Psoas muscle (tissue), 8 donors: ENCODE data around the gene SYS1. TPM values are rescaled to one million over a fixed set of nuclear protein-coding genes. Genes with fewer than 3 reads are reported as not detected.

ENCODE experiments used
- ATAC-seq, 4 donors: fragments of 200-7000 bp; cut with Tn5 transposase; one replicate each; pipeline ENCODE4 v1.9.1; 2020; ENCODE audit warnings: moderate library complexity in 3 of 4, mild to moderate bottlenecking in 2 of 4
- DNase-seq, 2 donors: peaks; one replicate each; pipeline ENCODE4 v3.0.0-alpha.2; 2020
- H3K27ac ChIP-seq: fragments of 200-600 bp; one replicate; pipeline ENCODE4 v1.8.0; 2022
- H3K27me3 ChIP-seq, 3 donors: fragments of 200-600 bp in 1 of 3; one replicate each; pipeline versions ENCODE4 v1.6.1 to v1.8.0; 2013 to 2022; ENCODE audit warnings: low read length in 2 of 3, mild to moderate bottlenecking in 2 of 3, moderate library complexity in 1 of 3; ENCODE audit not compliant: insufficient read depth in 3 of 3
- H3K36me3 ChIP-seq, 2 donors: fragments of 200-600 bp in 1 of 2; one replicate each; pipeline versions ENCODE4 v1.6.1 to v1.8.0; 2013 to 2022; ENCODE audit warnings: low read depth in 1 of 2, mild to moderate bottlenecking in 1 of 2, moderate library complexity in 1 of 2; ENCODE audit not compliant: insufficient read depth in 1 of 2
- H3K4me1 ChIP-seq: fragments of 200-600 bp; one replicate; pipeline ENCODE4 v1.8.0; 2022
- H3K4me3 ChIP-seq: fragments of 200-600 bp; one replicate; pipeline ENCODE4 v1.8.0; 2022; ENCODE audit warnings: mild to moderate bottlenecking
- H3K9me3 ChIP-seq: fragments of 200-600 bp; one replicate; pipeline ENCODE4 v1.8.0; 2022
- CTCF ChIP-seq: fragments of 200-600 bp; IDR thresholded peaks from one replicate; pipeline ENCODE4 v1.8.0; 2022; ENCODE audit warnings: antibody characterized with exemption
- WGBS, 3 donors: extraction: QIAGEN DNeasy Blood & Tissue Kit; methylation state at CpG; one replicate each; pipeline versions ENCODE4 v1.1.6 to v1.1.7; 2013; 5-methylcytosine and 5-hydroxymethylcytosine counted together
- intact Hi-C, 2 donors: fragments of 100-400 bp; cut with DNase I; formaldehyde crosslinking; loops; one replicate each; pipeline versions ENCODE4 v1.11.0 to v1.14.2; 2022
- polyA plus RNA-seq, 3 donors: library from polyadenylated mRNA; stranded (reverse); fragments of 200-250 nt; gene quantifications; one replicate each; pipeline ENCODE4 v1.2.3, GENCODE V29; 2013
- total RNA-seq, 4 donors: library from RNA; stranded (reverse); fragmentation: NEBNext Ultra II Directional in 2 of 4; extraction: Animal tissue kit (Norgen Biotek cat#: 25700) in 2 of 4; gene quantifications; one replicate each; pipeline versions ENCODE4 v1.2.1 to v1.2.4, GENCODE V29; 2021 to 2023
- donor health status: healthy with polysubstance abuse.
- donor health status: DM: no; HTN: no; CAD: no; lungs with moderate emphysema.
- donor health status: Bipolar disorder and iron deficiency.
- donor health status: healthy.
- donor health status: DM: yes; HTN: yes; CAD: no.
- donor health status: DM: no; HTN: no; CAD: no.
- donor health status: DM: no; HTN: no; CAD: no.
- donor health status: DM: yes; HTN: yes; CAD: no.

Gene SYS1
- total and polyA plus RNA-seq, 7 donors = 17.1 to 73.3 (median 29.6) TPM

- H3K9me3 ChIP-seq = peaks cover 5% of the 10 kb centered on the region
- H3K4me3 ChIP-seq = no peak overlapping the region
- H3K4me1 ChIP-seq = no peaks in the 10 kb centered on the region
- H3K27ac ChIP-seq = no peak overlapping the region
- 93 to 96% (median 95%) methylated on average over 6 of the region's 6 CpGs for WGBS, 3 donors
- H3K36me3 ChIP-seq = no peaks in the 10 kb centered on the region
- no peak for TF ChIP-seq CTCF
- H3K27me3 ChIP-seq = no peaks in the 10 kb centered on the region
- DNase-seq (no peak), ATAC-seq (no peak)
- intact Hi-C loops = no loop called here
Observed at GRCh38 chr20:45400346-45401031, 37.5 kb downstream of the SYS1 start.

- no peak for DNase-seq
- Histone ChIP-seq H3K36me3 (no peaks in the 10 kb centered on the region), H3K9me3 (peaks cover 5% of the 10 kb centered on the region), H3K27ac (no peak overlapping the region), H3K4me3 (no peak overlapping the region), H3K27me3 (no peaks in the 10 kb centered on the region), H3K4me1 (peaks cover 9% of the 10 kb centered on the region)
- ATAC-seq = no peak
- intact Hi-C loops = no loop called here
- 93 to 100% (median 96%) methylated on average over 1 of the region's 1 CpG for WGBS, 3 donors
- TF ChIP-seq CTCF = no peak
Observed at GRCh38 chr20:45402946-45403345, 40.0 kb downstream of the SYS1 start.

- TF ChIP-seq CTCF = no peak
- H3K4me3 ChIP-seq = no peak overlapping the region
- ATAC-seq (no peak), DNase-seq (no peak)
- peaks cover 19% of the 10 kb centered on the region for H3K4me1 ChIP-seq
- peaks cover 5% of the 10 kb centered on the region for H3K9me3 ChIP-seq
- WGBS, 3 donors = 64 to 78% (median 78%) methylated on average over 1 of the region's 1 CpG
- H3K36me3 ChIP-seq = peaks cover 0 to 13% of the 10 kb centered on the region in 2 donors
- H3K27ac ChIP-seq = no peak overlapping the region
- H3K27me3 ChIP-seq = no peaks in the 10 kb centered on the region
- intact Hi-C loops = no loop called here
Observed at GRCh38 chr20:45404438-45404837, 41.5 kb downstream of the SYS1 start.

- Histone ChIP-seq H3K27ac (peak overlapping the region; percentile 99), H3K4me1 (peaks cover 27% of the 10 kb centered on the region), H3K27me3 (no peaks in the 10 kb centered on the region), H3K9me3 (peaks cover 4% of the 10 kb centered on the region), H3K36me3 (peaks cover 0 to 25% of the 10 kb centered on the region in 2 donors), H3K4me3 (peak overlapping the region; percentile 99)
- TF ChIP-seq CTCF = no peak
- DNase-seq (peak; percentile 55 to 63), ATAC-seq (peak; percentile 16 to 29 (median 16))
- intact Hi-C loops = no loop called here
- whole genome bisulfite sequencing, 3 donors = 3 to 4% (median 4%) methylated on average over 19 to 49 of the region's 49 CpGs
Observed at GRCh38 chr20:45405571-45406259, 42.8 kb downstream of the SYS1 start.
